ENCODE measurements around the gene SPINK2. TPM values are rescaled to one million over a fixed set of nuclear protein-coding genes. Genes with fewer than 3 reads are reported as not detected.

The SPINK2 gene
- total RNA-seq, 1 donor from 2014 or later: not detected

DNA sequence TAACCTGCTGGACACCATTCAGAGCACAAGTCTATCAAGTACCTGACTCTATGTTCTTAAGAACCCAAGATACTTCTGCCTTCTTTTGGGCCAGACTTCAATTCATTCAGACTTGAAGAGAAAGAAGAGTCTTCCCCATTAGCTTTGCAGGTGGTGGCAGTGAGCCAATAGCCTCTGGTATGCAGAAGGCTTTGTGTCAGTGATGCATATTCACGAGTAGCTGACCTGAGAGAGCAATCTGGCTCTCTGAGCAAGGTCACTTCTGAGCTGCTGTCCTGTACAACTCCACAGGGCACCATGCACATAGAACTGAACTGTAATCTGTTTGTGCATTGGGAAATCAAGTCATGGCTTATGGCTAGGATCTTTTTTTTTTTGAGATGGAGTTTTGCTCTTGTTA is 39.9 kb upstream of the SPINK2 start:
- Histone ChIP-seq H2AFZ (replicated peaks) (no peak overlapping the region), H3K4me2 (no peak overlapping the region), H3K27me3 (no peaks in the 10 kb centered on the region), H3K36me3 (no peaks in the 10 kb centered on the region), H3K4me1 (peaks cover 4% of the 10 kb centered on the region), H3K79me2 (ENCODE audit: low read depth) (no peaks in the 10 kb centered on the region), H3K9ac (no peak overlapping the region), H4K20me1 (ENCODE audit: low read depth) (no peaks in the 10 kb centered on the region), H3K27ac (no peak overlapping the region), H3F3A (ENCODE audit: low read depth) (peaks cover 6% of the 10 kb centered on the region), H3K9me3 (ENCODE audit: low read depth) (no peaks in the 10 kb centered on the region), H3K4me3 (no peak overlapping the region)
- peak; percentile 29 for DNase-seq (ENCODE audit: low spot score)
- H3K4me3 Mint-ChIP-seq: no peak overlapping the region
- H3K27me3 Mint-ChIP-seq (ENCODE audit: insufficient read depth, low read depth): peaks cover 8% of the 10 kb centered on the region
- TF ChIP-seq EZH2phosphoT487 (IDR thresholded peaks at IDR 0.05): no peak
- TF ChIP-seq EZH2 (IDR thresholded peaks at IDR 0.05): no peak
- no peak for TF ChIP-seq CTCF (IDR thresholded peaks at IDR 0.05)
- H3K36me3 Mint-ChIP-seq: no peaks in the 10 kb centered on the region
- H3K9me3 Mint-ChIP-seq: peaks cover 5% of the 10 kb centered on the region
- H3K4me1 Mint-ChIP-seq: peaks cover 7% of the 10 kb centered on the region
- no peak overlapping the region for H3K27ac Mint-ChIP-seq

DNA sequence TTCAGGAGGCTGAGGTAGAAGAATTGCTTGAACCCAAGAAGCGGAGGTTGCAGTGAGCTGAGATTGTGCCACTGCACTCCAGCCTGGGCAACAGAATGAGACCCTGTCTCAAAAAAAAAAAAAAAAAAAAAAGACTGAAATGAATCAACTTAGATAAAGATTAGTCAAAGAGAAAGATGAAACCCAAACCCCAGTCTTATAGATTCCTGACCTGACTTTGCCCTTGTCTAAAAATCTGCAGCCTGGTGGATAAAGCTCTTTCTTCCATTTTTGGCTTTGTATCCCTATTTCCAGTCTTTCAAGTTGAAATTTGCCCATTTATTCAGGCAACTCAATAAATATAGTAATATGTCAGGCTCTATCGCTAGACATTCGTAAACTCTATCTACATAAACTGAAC is 39.3 kb upstream of the SPINK2 start:
- TF ChIP-seq EZH2 (IDR thresholded peaks at IDR 0.05): no peak
- TF ChIP-seq EZH2phosphoT487 (IDR thresholded peaks at IDR 0.05): no peak
- TF ChIP-seq CTCF (IDR thresholded peaks at IDR 0.05): no peak
- Mint-ChIP-seq H3K36me3 (no peaks in the 10 kb centered on the region), H3K4me1 (peaks cover 7% of the 10 kb centered on the region), H3K9me3 (peaks cover 5% of the 10 kb centered on the region), H3K27ac (no peak overlapping the region), H3K27me3 (ENCODE audit: insufficient read depth, low read depth) (peaks cover 8% of the 10 kb centered on the region), H3K4me3 (no peak overlapping the region)
- Histone ChIP-seq H2AFZ (replicated peaks) (no peak overlapping the region), H3K9ac (no peak overlapping the region), H3K4me1 (peaks cover 4% of the 10 kb centered on the region), H4K20me1 (ENCODE audit: low read depth) (no peaks in the 10 kb centered on the region), H3K27ac (no peak overlapping the region), H3K4me2 (no peak overlapping the region), H3K4me3 (no peak overlapping the region), H3K9me3 (ENCODE audit: low read depth) (no peaks in the 10 kb centered on the region), H3K79me2 (ENCODE audit: low read depth) (no peaks in the 10 kb centered on the region), H3K36me3 (no peaks in the 10 kb centered on the region), H3F3A (ENCODE audit: low read depth) (peaks cover 6% of the 10 kb centered on the region), H3K27me3 (no peaks in the 10 kb centered on the region)
- no peak for DNase-seq (ENCODE audit: low spot score)

DNA sequence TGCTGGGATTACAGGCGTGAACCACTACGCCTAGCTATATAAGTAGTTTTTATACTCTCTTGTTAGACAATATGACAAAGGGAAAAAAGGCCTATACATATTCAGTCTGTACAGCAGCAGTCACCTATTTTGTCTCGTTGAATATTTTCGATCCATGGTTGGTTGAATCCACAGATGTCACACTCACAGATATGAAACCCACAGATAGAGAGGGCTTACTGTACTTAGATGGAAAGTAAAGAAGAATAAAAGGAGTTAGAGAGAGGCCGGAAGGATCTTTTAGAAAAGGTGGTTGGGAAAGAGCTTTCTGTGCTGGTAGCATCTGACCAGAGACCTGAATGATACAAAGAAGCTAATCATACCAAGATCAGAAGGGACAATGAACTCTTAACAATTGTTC is 38.3 kb upstream of the SPINK2 start:
- Histone ChIP-seq H3K79me2 (ENCODE audit: low read depth) (no peaks in the 10 kb centered on the region), H3K36me3 (no peaks in the 10 kb centered on the region), H3K27me3 (no peaks in the 10 kb centered on the region), H3K9me3 (ENCODE audit: low read depth) (no peaks in the 10 kb centered on the region), H3K9ac (no peak overlapping the region), H2AFZ (replicated peaks) (no peak overlapping the region), H3K27ac (peak overlapping the region; percentile 34), H4K20me1 (ENCODE audit: low read depth) (no peaks in the 10 kb centered on the region), H3K4me3 (no peak overlapping the region), H3K4me2 (no peak overlapping the region), H3F3A (ENCODE audit: low read depth) (peaks cover 6% of the 10 kb centered on the region), H3K4me1 (peaks cover 4% of the 10 kb centered on the region)
- no peaks in the 10 kb centered on the region for H3K9me3 Mint-ChIP-seq
- H3K4me1 Mint-ChIP-seq: peaks cover 7% of the 10 kb centered on the region
- no peak overlapping the region for H3K4me3 Mint-ChIP-seq
- no peaks in the 10 kb centered on the region for H3K36me3 Mint-ChIP-seq
- no peak for DNase-seq (ENCODE audit: low spot score)
- TF ChIP-seq EZH2 (IDR thresholded peaks at IDR 0.05) (no peak), CTCF (IDR thresholded peaks at IDR 0.05) (no peak), EZH2phosphoT487 (IDR thresholded peaks at IDR 0.05) (no peak)
- H3K27ac Mint-ChIP-seq: no peak overlapping the region
- peaks cover 4% of the 10 kb centered on the region for H3K27me3 Mint-ChIP-seq (ENCODE audit: insufficient read depth, low read depth)
